ENCODE data around the gene SPATA7.

SPATA7 gene

DNA sequence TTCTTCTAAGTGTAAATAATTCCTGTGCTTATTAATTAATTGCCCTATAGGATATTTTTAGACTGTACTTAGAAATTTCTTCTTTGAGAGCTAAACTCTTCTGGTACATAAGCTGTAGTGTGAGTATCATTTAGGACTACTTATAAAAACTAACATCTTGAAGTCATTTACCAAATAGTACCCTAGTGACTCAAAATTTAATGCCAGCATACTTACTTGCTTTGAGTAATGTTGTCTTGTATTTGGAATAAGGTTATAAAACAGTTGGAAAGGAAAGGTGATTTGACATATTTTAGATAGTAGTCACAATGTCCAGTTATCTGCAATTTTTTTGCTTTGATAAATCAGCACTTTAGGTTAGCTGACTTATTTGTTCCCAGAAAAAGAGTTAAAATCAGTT lies 39.1 kb downstream of the SPATA7 start:
- no peak overlapping the region for H3K4me2 ChIP-seq

DNA sequence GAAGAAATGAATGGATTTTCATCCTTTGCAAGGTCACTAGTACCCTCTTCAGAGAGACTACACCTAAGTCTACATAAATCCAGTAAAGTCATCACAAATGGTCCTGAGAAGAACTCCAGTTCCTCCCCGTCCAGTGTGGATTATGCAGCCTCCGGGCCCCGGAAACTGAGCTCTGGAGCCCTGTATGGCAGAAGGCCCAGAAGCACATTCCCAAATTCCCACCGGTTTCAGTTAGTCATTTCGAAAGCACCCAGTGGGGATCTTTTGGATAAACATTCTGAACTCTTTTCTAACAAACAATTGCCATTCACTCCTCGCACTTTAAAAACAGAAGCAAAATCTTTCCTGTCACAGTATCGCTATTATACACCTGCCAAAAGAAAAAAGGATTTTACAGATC lies 40.8 kb downstream of the SPATA7 start:
- Histone ChIP-seq H3K9ac (no peak overlapping the region), H3K27me3 (ENCODE audit: insufficient read depth, low read depth) (no peaks in the 10 kb centered on the region), H2AFZ (ENCODE audit: low read depth) (no peak overlapping the region), H3K36me3 (ENCODE audit: insufficient read depth) (no peaks in the 10 kb centered on the region), H3K4me1 (ENCODE audit: low read depth, poor library complexity, severe bottlenecking) (no peaks in the 10 kb centered on the region), H3K79me2 (ENCODE audit: insufficient read depth, low read depth) (no peaks in the 10 kb centered on the region), H3K27ac (no peak overlapping the region), H3K4me3 (IDR thresholded peaks at IDR 0.05; ENCODE audit: insufficient read depth, low read depth, low read length) (no peak overlapping the region), H4K20me1 (ENCODE audit: insufficient read depth) (no peaks in the 10 kb centered on the region), H3K4me2 (no peak overlapping the region)
- TF ChIP-seq, protein P1, sequence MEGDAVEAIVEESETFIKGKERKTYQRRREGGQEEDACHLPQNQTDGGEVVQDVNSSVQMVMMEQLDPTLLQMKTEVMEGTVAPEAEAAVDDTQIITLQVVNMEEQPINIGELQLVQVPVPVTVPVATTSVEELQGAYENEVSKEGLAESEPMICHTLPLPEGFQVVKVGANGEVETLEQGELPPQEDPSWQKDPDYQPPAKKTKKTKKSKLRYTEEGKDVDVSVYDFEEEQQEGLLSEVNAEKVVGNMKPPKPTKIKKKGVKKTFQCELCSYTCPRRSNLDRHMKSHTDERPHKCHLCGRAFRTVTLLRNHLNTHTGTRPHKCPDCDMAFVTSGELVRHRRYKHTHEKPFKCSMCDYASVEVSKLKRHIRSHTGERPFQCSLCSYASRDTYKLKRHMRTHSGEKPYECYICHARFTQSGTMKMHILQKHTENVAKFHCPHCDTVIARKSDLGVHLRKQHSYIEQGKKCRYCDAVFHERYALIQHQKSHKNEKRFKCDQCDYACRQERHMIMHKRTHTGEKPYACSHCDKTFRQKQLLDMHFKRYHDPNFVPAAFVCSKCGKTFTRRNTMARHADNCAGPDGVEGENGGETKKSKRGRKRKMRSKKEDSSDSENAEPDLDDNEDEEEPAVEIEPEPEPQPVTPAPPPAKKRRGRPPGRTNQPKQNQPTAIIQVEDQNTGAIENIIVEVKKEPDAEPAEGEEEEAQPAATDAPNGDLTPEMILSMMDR (conservative IDR thresholded peaks at IDR 0.05; ENCODE audit: low read depth, low read length): no peak

More for the DNA sequence above, 39.1 kb downstream of the SPATA7 start:
- Histone ChIP-seq H2AFZ (ENCODE audit: low read depth) (no peak overlapping the region), H3K36me3 (ENCODE audit: insufficient read depth) (no peaks in the 10 kb centered on the region), H3K27me3 (ENCODE audit: insufficient read depth, low read depth) (no peaks in the 10 kb centered on the region), H4K20me1 (ENCODE audit: insufficient read depth) (no peaks in the 10 kb centered on the region), H3K9ac (no peak overlapping the region), H3K79me2 (ENCODE audit: insufficient read depth, low read depth) (no peaks in the 10 kb centered on the region), H3K4me3 (IDR thresholded peaks at IDR 0.05; ENCODE audit: insufficient read depth, low read depth, low read length) (no peak overlapping the region), H3K4me1 (ENCODE audit: low read depth, poor library complexity, severe bottlenecking) (no peaks in the 10 kb centered on the region), H3K27ac (no peak overlapping the region)
- TF ChIP-seq, protein P1 (conservative IDR thresholded peaks at IDR 0.05; ENCODE audit: low read depth, low read length): no peak

DNA sequence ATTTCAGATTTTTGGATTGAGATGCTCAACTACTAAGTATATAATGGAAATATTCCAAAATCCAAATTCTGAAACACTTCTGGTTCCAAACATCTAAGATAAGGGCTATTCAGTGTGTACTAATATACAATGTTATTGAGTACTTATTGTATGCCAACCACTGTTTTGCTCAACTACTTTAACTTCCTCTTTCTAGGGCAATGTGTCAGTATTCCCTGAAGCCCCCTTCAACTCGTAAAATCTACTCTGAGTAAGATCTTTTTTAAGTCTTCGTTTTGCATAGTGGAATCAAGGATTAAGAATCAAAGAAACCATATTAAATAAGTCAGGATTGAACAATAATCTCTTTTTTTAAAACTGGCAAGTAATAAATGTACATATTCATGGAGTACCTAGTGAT lies 45.5 kb downstream of the SPATA7 start:
- TF ChIP-seq, protein P1 (conservative IDR thresholded peaks at IDR 0.05; ENCODE audit: low read depth, low read length): no peak
- Histone ChIP-seq H2AFZ (ENCODE audit: low read depth) (no peak overlapping the region), H3K79me2 (ENCODE audit: insufficient read depth, low read depth) (no peaks in the 10 kb centered on the region), H3K9ac (no peak overlapping the region), H3K4me1 (ENCODE audit: low read depth, poor library complexity, severe bottlenecking) (no peaks in the 10 kb centered on the region), H4K20me1 (ENCODE audit: insufficient read depth) (no peaks in the 10 kb centered on the region), H3K27me3 (ENCODE audit: insufficient read depth, low read depth) (no peaks in the 10 kb centered on the region), H3K36me3 (ENCODE audit: insufficient read depth) (no peaks in the 10 kb centered on the region), H3K4me3 (IDR thresholded peaks at IDR 0.05; ENCODE audit: insufficient read depth, low read depth, low read length) (no peak overlapping the region), H3K4me2 (no peak overlapping the region), H3K27ac (no peak overlapping the region)

DNA sequence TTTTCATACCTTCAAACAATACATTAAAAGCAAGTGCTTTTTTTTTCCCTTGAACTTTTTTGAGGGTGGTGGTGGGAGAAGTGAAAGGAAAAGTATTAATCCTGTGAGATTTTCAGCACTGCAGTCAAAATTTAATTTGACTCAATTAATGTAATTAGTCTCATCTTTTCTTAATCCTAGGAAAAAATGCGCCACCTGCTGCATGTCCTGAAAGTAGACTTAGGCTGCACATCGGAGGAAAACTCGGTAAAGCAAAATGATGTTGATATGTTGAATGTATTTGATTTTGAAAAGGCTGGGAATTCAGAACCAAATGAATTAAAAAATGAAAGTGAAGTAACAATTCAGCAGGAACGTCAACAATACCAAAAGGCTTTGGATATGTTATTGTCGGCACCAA lies 52.2 kb downstream of the SPATA7 start:
- H3K36me3 ChIP-seq (ENCODE audit: insufficient read depth): no peaks in the 10 kb centered on the region
- H3K9ac ChIP-seq: no peak overlapping the region
- TF ChIP-seq, protein P1 (conservative IDR thresholded peaks at IDR 0.05; ENCODE audit: low read depth, low read length): no peak
- no peaks in the 10 kb centered on the region for H3K79me2 ChIP-seq (ENCODE audit: insufficient read depth, low read depth)
- no peak overlapping the region for H3K4me3 ChIP-seq (IDR thresholded peaks at IDR 0.05; ENCODE audit: insufficient read depth, low read depth, low read length)
- H3K4me2 ChIP-seq: no peak overlapping the region
- no peaks in the 10 kb centered on the region for H3K27me3 ChIP-seq (ENCODE audit: insufficient read depth, low read depth)
- H2AFZ ChIP-seq (ENCODE audit: low read depth): no peak overlapping the region
- H3K4me1 ChIP-seq (ENCODE audit: low read depth, poor library complexity, severe bottlenecking): no peaks in the 10 kb centered on the region
- H4K20me1 ChIP-seq (ENCODE audit: insufficient read depth): no peaks in the 10 kb centered on the region
- no peak overlapping the region for H3K27ac ChIP-seq
